Testis (tissue), 2 donors: ENCODE measurements around the gene SETD1A.

Source experiments
- CTCF ChIP-seq, 3 experiments: fragments of 450-650 bp in 2 of 3; fragments of 200-600 bp in 1 of 3; sonication (generic) in 1 of 3; IDR thresholded peaks; one replicate each; pipeline ENCODE4 v1.5.1; 2016 to 2019; ENCODE audit warnings: antibody characterized with exemption in 3 of 3, mild to moderate bottlenecking in 2 of 3, moderate library complexity in 1 of 3
- POLR2A ChIP-seq: fragments of 450-650 bp; IDR thresholded peaks from one replicate; pipeline ENCODE4 v1.6.1; 2017; ENCODE audit warnings: antibody characterized with exemption, mild to moderate bottlenecking, moderate library complexity

GRCh38 chr16:30982548-30983288 is 25.2 kb downstream of the SETD1A start:
- no peak for TF ChIP-seq CTCF (IDR thresholded peaks at IDR 0.05)
- no peak for TF ChIP-seq POLR2A
